ENCODE data around the gene PNPLA3. TPM values are rescaled to one million over a fixed set of nuclear protein-coding genes. Genes with fewer than 3 reads are reported as not detected.

The PNPLA3 gene
- total RNA-seq, 1 experiment from 2014 or later: 19.8 TPM

- DNase-seq (ENCODE audit: low spot score) (no peak), ATAC-seq (no peak)
- Mint-ChIP-seq H3K36me3 (no peaks in the 10 kb centered on the region), H3K27ac (no peak overlapping the region), H3K4me3 (no peak overlapping the region), H3K27me3 (ENCODE audit: low read depth) (peaks cover 4% of the 10 kb centered on the region), H3K4me1 (peaks cover 18% of the 10 kb centered on the region), H3K9me3 (peaks cover 5% of the 10 kb centered on the region)
- TF ChIP-seq, protein P1, sequence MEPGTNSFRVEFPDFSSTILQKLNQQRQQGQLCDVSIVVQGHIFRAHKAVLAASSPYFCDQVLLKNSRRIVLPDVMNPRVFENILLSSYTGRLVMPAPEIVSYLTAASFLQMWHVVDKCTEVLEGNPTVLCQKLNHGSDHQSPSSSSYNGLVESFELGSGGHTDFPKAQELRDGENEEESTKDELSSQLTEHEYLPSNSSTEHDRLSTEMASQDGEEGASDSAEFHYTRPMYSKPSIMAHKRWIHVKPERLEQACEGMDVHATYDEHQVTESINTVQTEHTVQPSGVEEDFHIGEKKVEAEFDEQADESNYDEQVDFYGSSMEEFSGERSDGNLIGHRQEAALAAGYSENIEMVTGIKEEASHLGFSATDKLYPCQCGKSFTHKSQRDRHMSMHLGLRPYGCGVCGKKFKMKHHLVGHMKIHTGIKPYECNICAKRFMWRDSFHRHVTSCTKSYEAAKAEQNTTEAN (CRISPR knock-in tag; IDR thresholded peaks at IDR 0.05): no peak
- no peak for TF ChIP-seq EMX1 (CRISPR knock-in tag; IDR thresholded peaks at IDR 0.05)
- TF ChIP-seq, protein P2, sequence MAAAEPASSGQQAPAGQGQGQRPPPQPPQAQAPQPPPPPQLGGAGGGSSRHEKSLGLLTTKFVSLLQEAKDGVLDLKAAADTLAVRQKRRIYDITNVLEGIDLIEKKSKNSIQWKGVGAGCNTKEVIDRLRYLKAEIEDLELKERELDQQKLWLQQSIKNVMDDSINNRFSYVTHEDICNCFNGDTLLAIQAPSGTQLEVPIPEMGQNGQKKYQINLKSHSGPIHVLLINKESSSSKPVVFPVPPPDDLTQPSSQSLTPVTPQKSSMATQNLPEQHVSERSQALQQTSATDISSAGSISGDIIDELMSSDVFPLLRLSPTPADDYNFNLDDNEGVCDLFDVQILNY (CRISPR knock-in tag; IDR thresholded peaks at IDR 0.05): no peak
- TF ChIP-seq, protein P3, sequence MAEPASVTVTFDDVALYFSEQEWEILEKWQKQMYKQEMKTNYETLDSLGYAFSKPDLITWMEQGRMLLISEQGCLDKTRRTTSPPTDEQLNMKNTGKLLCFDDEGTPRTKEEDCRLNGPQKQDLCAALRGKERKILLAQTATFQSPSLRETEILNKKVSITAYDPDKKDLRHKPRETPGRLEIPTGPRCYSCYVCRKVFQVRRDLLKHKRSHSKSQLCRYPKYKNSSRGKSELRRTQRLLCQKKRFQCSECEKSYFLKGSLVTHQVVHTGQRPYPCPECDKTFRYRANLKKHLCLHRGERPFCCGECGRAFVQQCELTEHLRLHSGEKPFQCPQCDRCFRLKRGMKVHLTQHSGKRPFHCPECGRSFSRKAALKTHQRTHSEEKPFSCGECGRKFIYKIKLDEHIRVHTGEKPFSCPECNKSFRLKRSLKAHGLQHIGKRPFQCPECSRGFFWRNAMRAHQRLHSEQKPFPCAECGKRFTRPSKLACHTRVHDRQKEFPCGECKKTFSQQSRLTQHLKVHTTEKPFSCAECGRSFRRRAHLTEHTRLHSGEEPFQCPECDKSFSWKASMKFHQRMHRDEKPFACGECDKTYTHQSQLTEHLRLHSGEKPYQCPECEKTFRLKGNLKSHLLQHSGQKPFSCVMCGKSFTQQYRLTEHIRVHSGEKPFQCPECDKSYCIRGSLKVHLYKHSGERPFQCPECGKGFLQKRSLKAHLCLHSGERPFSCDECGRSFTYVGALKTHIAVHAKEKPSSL (CRISPR knock-in tag; conservative IDR thresholded peaks at IDR 0.05): no peak
- no peak for TF ChIP-seq ZNF512 (CRISPR knock-in tag; IDR thresholded peaks at IDR 0.05; ENCODE audit: borderline replicate concordance)
- TF ChIP-seq NFATC4 (CRISPR knock-in tag; IDR thresholded peaks at IDR 0.05): no peak
- TF ChIP-seq JUN (CRISPR knock-in tag; IDR thresholded peaks at IDR 0.05): no peak
- TF ChIP-seq FOXJ3 (CRISPR knock-in tag; IDR thresholded peaks at IDR 0.05; ENCODE audit: borderline replicate concordance): no peak
- TF ChIP-seq RORB (CRISPR knock-in tag; IDR thresholded peaks at IDR 0.05): no peak
- no peak for TF ChIP-seq JAZF1 (CRISPR knock-in tag; IDR thresholded peaks at IDR 0.05)
- TF ChIP-seq, protein P4, sequence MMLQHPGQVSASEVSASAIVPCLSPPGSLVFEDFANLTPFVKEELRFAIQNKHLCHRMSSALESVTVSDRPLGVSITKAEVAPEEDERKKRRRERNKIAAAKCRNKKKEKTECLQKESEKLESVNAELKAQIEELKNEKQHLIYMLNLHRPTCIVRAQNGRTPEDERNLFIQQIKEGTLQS (CRISPR knock-in tag; conservative IDR thresholded peaks at IDR 0.05): no peak
- no peak for TF ChIP-seq ZNF219 (CRISPR knock-in tag; IDR thresholded peaks at IDR 0.05; ENCODE audit: borderline replicate concordance)
- POLR2A ChIA-PET: no interaction called here
- CTCF ChIA-PET: interaction anchor here (8.9 kb wide), 1 partner anchor 27 kb away, joined by 65 read pairs; no protein-coding TSS in a partner anchor
Measured at GRCh38 chr22:43919106-43919973, 4.3 kb upstream of the PNPLA3 start.

- Mint-ChIP-seq H3K4me1 (peaks cover 26% of the 10 kb centered on the region), H3K4me3 (no peak overlapping the region), H3K27me3 (ENCODE audit: low read depth) (peaks cover 3% of the 10 kb centered on the region), H3K9me3 (no peaks in the 10 kb centered on the region), H3K27ac (no peak overlapping the region), H3K36me3 (no peaks in the 10 kb centered on the region; the same call in 1 of the 2 replicates)
- ChIA-PET POLR2A (no interaction called here), CTCF (interaction anchor here (0.5 to 8.9 kb wide), 9 partner anchors 10 to 73 kb away, joined by 3 to 65 read pairs (median 4); no protein-coding TSS in a partner anchor)
- DNase-seq (ENCODE audit: low spot score) (no peak), ATAC-seq (no peak)
- TF ChIP-seq IRF2 (CRISPR knock-in tag; IDR thresholded peaks at IDR 0.05; ENCODE audit: borderline replicate concordance, low read depth) (no peak), HMGA2 (CRISPR knock-in tag; IDR thresholded peaks at IDR 0.05) (no peak), ZNF138 (CRISPR knock-in tag; conservative IDR thresholded peaks at IDR 0.05) (no peak), SOX15 (CRISPR knock-in tag; IDR thresholded peaks at IDR 0.05) (no peak), FOXP1 (CRISPR knock-in tag; IDR thresholded peaks at IDR 0.05; ENCODE audit: borderline replicate concordance) (no peak), MLX (CRISPR knock-in tag; IDR thresholded peaks at IDR 0.05) (no peak), FOXJ3 (CRISPR knock-in tag; IDR thresholded peaks at IDR 0.05; ENCODE audit: borderline replicate concordance) (no peak), GABPB1 (CRISPR knock-in tag; IDR thresholded peaks at IDR 0.05) (no peak), ATF6 (CRISPR knock-in tag; IDR thresholded peaks at IDR 0.05) (no peak), USF2 (CRISPR knock-in tag; IDR thresholded peaks at IDR 0.05) (no peak)
- TF ChIP-seq, protein P5, sequence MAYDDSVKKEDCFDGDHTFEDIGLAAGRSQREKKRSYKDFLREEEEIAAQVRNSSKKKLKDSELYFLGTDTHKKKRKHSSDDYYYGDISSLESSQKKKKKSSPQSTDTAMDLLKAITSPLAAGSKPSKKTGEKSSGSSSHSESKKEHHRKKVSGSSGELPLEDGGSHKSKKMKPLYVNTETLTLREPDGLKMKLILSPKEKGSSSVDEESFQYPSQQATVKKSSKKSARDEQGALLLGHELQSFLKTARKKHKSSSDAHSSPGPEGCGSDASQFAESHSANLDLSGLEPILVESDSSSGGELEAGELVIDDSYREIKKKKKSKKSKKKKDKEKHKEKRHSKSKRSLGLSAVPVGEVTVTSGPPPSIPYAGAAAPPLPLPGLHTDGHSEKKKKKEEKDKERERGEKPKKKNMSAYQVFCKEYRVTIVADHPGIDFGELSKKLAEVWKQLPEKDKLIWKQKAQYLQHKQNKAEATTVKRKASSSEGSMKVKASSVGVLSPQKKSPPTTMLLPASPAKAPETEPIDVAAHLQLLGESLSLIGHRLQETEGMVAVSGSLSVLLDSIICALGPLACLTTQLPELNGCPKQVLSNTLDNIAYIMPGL (CRISPR knock-in tag; IDR thresholded peaks at IDR 0.05): no peak
Measured at GRCh38 chr22:43921370-43921769, 2.2 kb upstream of the PNPLA3 start.
